HL-60 (cell line): ENCODE measurements around the gene TEX9.

ENCODE experiments used
- CTCF ChIP-seq: IDR thresholded peaks from one replicate; pipeline ENCODE4 v1.5.1; 2011; ENCODE audit warnings: low read length, control low read depth, inconsistent platforms; ENCODE audit not compliant: insufficient read depth
- POLR2AphosphoS5 ChIP-seq: IDR thresholded peaks from 2 replicates; pipeline ENCODE4 v1.6.1; 2012; ENCODE audit warnings: low read depth
- SPI1 ChIP-seq: IDR thresholded peaks from 2 replicates; pipeline ENCODE4 v1.6.1; 2012; ENCODE audit warnings: low read depth, mild to moderate bottlenecking, borderline replicate concordance

GRCh38 chr15:56390739-56391267 lies 25.6 kb downstream of the TEX9 start:
- no peak for TF ChIP-seq CTCF
- TF ChIP-seq POLR2AphosphoS5, result no peak
- TF ChIP-seq SPI1, result no peak
